ENCODE results near the gene KIAA1614.

- TF ChIP-seq PATZ1 (CRISPR knock-in tag; IDR thresholded peaks at IDR 0.05; ENCODE audit: borderline replicate concordance) (no peak), ZNF565 (CRISPR knock-in tag; conservative IDR thresholded peaks at IDR 0.05; ENCODE audit: low read depth) (no peak), CREB5 (CRISPR knock-in tag; IDR thresholded peaks at IDR 0.05; ENCODE audit: low read depth) (no peak), BACH2 (CRISPR knock-in tag; IDR thresholded peaks at IDR 0.05; ENCODE audit: borderline replicate concordance) (no peak), PPARA (CRISPR knock-in tag; IDR thresholded peaks at IDR 0.05; ENCODE audit: borderline replicate concordance) (no peak), RARB (CRISPR knock-in tag; IDR thresholded peaks at IDR 0.05) (no peak), ZC3H10 (CRISPR knock-in tag; IDR thresholded peaks at IDR 0.05) (no peak), POU6F1 (CRISPR knock-in tag; IDR thresholded peaks at IDR 0.05; ENCODE audit: borderline replicate concordance, low read depth) (no peak)
Observed at GRCh38 chr1:180971273-180971997, 58.7 kb downstream of the KIAA1614 start.

Data from SK-N-SH treated with all-trans-retinoic acid at 6 μM for 48 hours (cell line).